NCI-H226 (cell line): Measurements from ENCODE around the gene RNF212B.

Experiments used
- DNase-seq: peaks from one replicate; pipeline ENCODE4 v3.0.0-alpha.2; 2015

Gene RNF212B

DNA sequence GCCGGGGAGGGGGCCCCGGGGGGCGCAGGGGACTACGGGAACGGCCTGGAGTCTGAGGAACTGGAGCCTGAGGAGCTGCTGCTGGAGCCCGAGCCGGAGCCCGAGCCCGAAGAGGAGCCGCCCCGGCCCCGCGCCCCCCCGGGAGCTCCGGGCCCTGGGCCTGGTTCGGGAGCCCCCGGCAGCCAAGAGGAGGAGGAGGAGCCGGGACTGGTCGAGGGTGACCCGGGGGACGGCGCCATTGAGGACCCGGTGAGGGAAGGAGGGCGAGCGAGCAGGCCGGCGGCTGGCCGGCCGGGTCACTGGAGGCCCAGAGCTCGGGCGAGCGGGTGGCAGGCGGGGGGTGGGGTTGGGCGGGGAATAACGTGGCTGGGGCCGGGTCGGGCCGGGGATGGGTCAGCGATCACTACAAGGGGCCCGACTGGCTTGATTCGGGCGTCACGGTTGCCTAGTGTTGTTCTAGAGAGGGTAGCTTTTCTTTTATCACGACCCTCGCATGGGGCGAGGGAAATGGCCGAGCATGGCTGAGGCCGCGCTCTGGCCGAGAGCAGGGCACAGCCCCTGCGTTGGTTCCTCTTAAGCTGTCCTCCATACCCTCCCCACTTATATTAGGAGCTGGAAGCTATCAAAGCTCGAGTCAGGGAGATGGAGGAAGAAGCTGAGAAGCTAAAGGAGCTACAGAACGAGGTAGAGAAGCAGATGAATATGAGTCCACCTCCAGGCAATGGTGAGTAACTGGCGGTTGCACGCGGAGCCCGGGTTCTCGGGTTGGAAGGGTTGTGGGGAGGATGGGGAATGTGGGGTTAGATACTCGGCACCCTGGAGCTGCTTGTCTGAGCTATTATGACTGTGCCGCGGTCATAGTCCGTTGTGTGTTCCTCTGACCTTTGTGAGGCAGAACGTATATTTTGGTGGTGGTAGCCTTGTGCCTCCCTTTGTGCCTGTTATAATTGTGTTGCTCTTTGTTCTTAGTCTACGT, 84.1 kb downstream of the RNF212B start:
- DNase-seq: peak; percentile 51
